Measurements from ENCODE around the gene TBC1D2. TPM values are rescaled to one million over a fixed set of nuclear protein-coding genes. Genes with fewer than 3 reads are reported as not detected.

TBC1D2 gene
- total RNA-seq, 1 experiment from 2014 or later = 58.4 TPM

- H3K9me3 Mint-ChIP-seq (ENCODE audit: unreplicated experiment) = no peaks in the 10 kb centered on the region
These were observed 32.4 kb downstream of the TBC1D2 start for GRCh38 chr9:98222885-98223691.

GRCh38 chr9:98220911-98221310, 34.5 kb downstream of the TBC1D2 start:
- H3K4me1 Mint-ChIP-seq (ENCODE audit: insufficient read depth, unreplicated experiment) = peaks cover 13% of the 10 kb centered on the region
- no peaks in the 10 kb centered on the region for H3K27me3 Mint-ChIP-seq (ENCODE audit: insufficient read depth, unreplicated experiment)
- no peak overlapping the region for H3K4me3 Mint-ChIP-seq (ENCODE audit: unreplicated experiment)
- H3K27ac Mint-ChIP-seq (ENCODE audit: low read depth, unreplicated experiment) = peak overlapping the region; percentile 77
- ChIA-PET POLR2A (interaction anchor here (3.4 to 5.3 kb wide), 3 partner anchors 12 to 34 kb away, joined by 12 to 91 read pairs (median 48); partner anchors contain the start of gene TBC1D2), CTCF (interaction anchor here (0.5 to 2.5 kb wide), 8 partner anchors 14 to 606 kb away, joined by 3 to 13 read pairs (median 5); no protein-coding TSS in a partner anchor)
- H3K9me3 Mint-ChIP-seq (ENCODE audit: unreplicated experiment) = no peaks in the 10 kb centered on the region
- H3K36me3 Mint-ChIP-seq (ENCODE audit: insufficient read depth, unreplicated experiment) = peaks cover 75% of the 10 kb centered on the region
- TF ChIP-seq CTCF (IDR thresholded peaks at IDR 0.05; ENCODE audit: unreplicated experiment) = no peak
- no peak for DNase-seq (ENCODE audit: unreplicated experiment)
- BruUV-seq (replicated peaks) = no TSS peak
- intact Hi-C loops (cut with micrococcal nuclease) = no loop called here

More at GRCh38 chr9:98222885-98223691, 32.4 kb downstream of the TBC1D2 start:
- Mint-ChIP-seq H3K36me3 (ENCODE audit: insufficient read depth, unreplicated experiment) (peaks cover 74% of the 10 kb centered on the region), H3K27ac (ENCODE audit: low read depth, unreplicated experiment) (peak overlapping the region; percentile 77), H3K27me3 (ENCODE audit: insufficient read depth, unreplicated experiment) (no peaks in the 10 kb centered on the region), H3K4me3 (ENCODE audit: unreplicated experiment) (peak overlapping the region; percentile 4), H3K4me1 (ENCODE audit: insufficient read depth, unreplicated experiment) (peaks cover 26% of the 10 kb centered on the region)
- no TSS peak for BruUV-seq (replicated peaks)
- TF ChIP-seq CTCF (IDR thresholded peaks at IDR 0.05; ENCODE audit: unreplicated experiment) = no peak
- ChIA-PET POLR2A (interaction anchor here (0.7 to 5.3 kb wide), 13 partner anchors 10 to 301 kb away, joined by 3 to 91 read pairs (median 4); partner anchors contain the start of genes TBC1D2 and TRMO), CTCF (interaction anchor here (0.6 to 2.5 kb wide), 13 partner anchors 10 to 152 kb away, joined by 3 to 13 read pairs (median 5); partner anchors contain the start of gene TBC1D2)
- peak; percentile 99 for DNase-seq (ENCODE audit: unreplicated experiment)
- intact Hi-C loops (cut with micrococcal nuclease) = loop anchor here (1.0 kb wide), 2 partner anchors 28 to 33 kb away; no protein-coding TSS in a partner anchor

GRCh38 chr9:98219794-98220370, 35.6 kb downstream of the TBC1D2 start:
- H3K27ac Mint-ChIP-seq (ENCODE audit: low read depth, unreplicated experiment) = no peak overlapping the region
- peaks cover 13% of the 10 kb centered on the region for H3K4me1 Mint-ChIP-seq (ENCODE audit: insufficient read depth, unreplicated experiment)
- ChIA-PET POLR2A (interaction anchor here (2.5 kb wide), 1 partner anchor 36 kb away, joined by 11 read pairs; the partner anchor contains the start of gene TBC1D2), CTCF (interaction anchor here (0.9 kb wide), 1 partner anchor 27 kb away, joined by 3 read pairs; no protein-coding TSS in a partner anchor)
- DNase-seq (ENCODE audit: unreplicated experiment) = no peak
- no peaks in the 10 kb centered on the region for H3K9me3 Mint-ChIP-seq (ENCODE audit: unreplicated experiment)
- H3K4me3 Mint-ChIP-seq (ENCODE audit: unreplicated experiment) = no peak overlapping the region
- no peaks in the 10 kb centered on the region for H3K27me3 Mint-ChIP-seq (ENCODE audit: insufficient read depth, unreplicated experiment)
- BruUV-seq (replicated peaks) = no TSS peak
- H3K36me3 Mint-ChIP-seq (ENCODE audit: insufficient read depth, unreplicated experiment) = peaks cover 80% of the 10 kb centered on the region
- no peak for TF ChIP-seq CTCF (IDR thresholded peaks at IDR 0.05; ENCODE audit: unreplicated experiment)
- intact Hi-C loops (cut with micrococcal nuclease) = no loop called here

GRCh38 chr9:98219364-98219716, 36.1 kb downstream of the TBC1D2 start:
- no peak for DNase-seq (ENCODE audit: unreplicated experiment)
- intact Hi-C loops (cut with micrococcal nuclease) = no loop called here
- Mint-ChIP-seq H3K27me3 (ENCODE audit: insufficient read depth, unreplicated experiment) (no peaks in the 10 kb centered on the region), H3K36me3 (ENCODE audit: insufficient read depth, unreplicated experiment) (peaks cover 80% of the 10 kb centered on the region), H3K9me3 (ENCODE audit: unreplicated experiment) (no peaks in the 10 kb centered on the region), H3K4me3 (ENCODE audit: unreplicated experiment) (no peak overlapping the region), H3K4me1 (ENCODE audit: insufficient read depth, unreplicated experiment) (peaks cover 13% of the 10 kb centered on the region), H3K27ac (ENCODE audit: low read depth, unreplicated experiment) (no peak overlapping the region)
- ChIA-PET CTCF (interaction anchor here (0.6 to 0.9 kb wide), 2 partner anchors 26 to 56 kb away, joined by 3 read pairs; no protein-coding TSS in a partner anchor), POLR2A (interaction anchor here (0.7 to 2.5 kb wide), 3 partner anchors 12 to 73 kb away, joined by 3 to 11 read pairs (median 5); partner anchors contain the start of gene TBC1D2)
- BruUV-seq (replicated peaks) = no TSS peak
- TF ChIP-seq CTCF (IDR thresholded peaks at IDR 0.05; ENCODE audit: unreplicated experiment) = no peak
